Measurements from ENCODE around the gene SPACDR. TPM values are rescaled to one million over a fixed set of nuclear protein-coding genes. Genes with fewer than 3 reads are reported as not detected.
"Not testable (repeated sequence)": the region's sequence is repeated elsewhere in the genome, so short reads cannot be mapped to it uniquely, and the experiment has no call there.

The SPACDR gene
- polyA plus RNA-seq, 3 donors from 2014 or later, result 0.43 to 2.2 TPM; not detected in 1

- peak overlapping the region in 1 of 6 donors; percentile 46 for H3K27ac Mint-ChIP-seq
- no peaks in the 10 kb centered on the region for H3K9me3 Mint-ChIP-seq
- no peak overlapping the region for H3K4me3 Mint-ChIP-seq
- no peaks in the 10 kb centered on the region for H3K36me3 Mint-ChIP-seq
- H3K27me3 Mint-ChIP-seq (ENCODE audit: low read depth in 3 of 3), result no peaks in the 10 kb centered on the region
- no peaks in the 10 kb centered on the region for H3K4me1 Mint-ChIP-seq
- no peak for DNase-seq
Measured at GRCh38 chr7:100443096-100443840, 20.8 kb downstream of the SPACDR start.

GRCh38 chr7:100441641-100442535 lies 22.2 kb downstream of the SPACDR start:
- no peaks in the 10 kb centered on the region for H3K36me3 Mint-ChIP-seq
- H3K4me3 Mint-ChIP-seq, result no peak overlapping the region
- H3K27ac Mint-ChIP-seq, result peak overlapping the region in 1 of 6 donors; percentile 59
- no peaks in the 10 kb centered on the region for H3K27me3 Mint-ChIP-seq (ENCODE audit: low read depth in 3 of 3)
- no peaks in the 10 kb centered on the region for H3K4me1 Mint-ChIP-seq
- no peak for DNase-seq
- H3K9me3 Mint-ChIP-seq, result no peaks in the 10 kb centered on the region

- not testable (repeated sequence) for H3K27ac Mint-ChIP-seq; DNase-seq; H3K27me3 Mint-ChIP-seq (ENCODE audit: low read depth in 3 of 3); H3K4me3 Mint-ChIP-seq; H3K36me3 Mint-ChIP-seq; H3K9me3 Mint-ChIP-seq
- H3K4me1 Mint-ChIP-seq, result peaks cover 13 to 17% of the 10 kb centered on the region in 2 donors
Measured at GRCh38 chr7:100439244-100439643, 24.8 kb downstream of the SPACDR start.

- not testable (repeated sequence) for H3K4me3 Mint-ChIP-seq; H3K9me3 Mint-ChIP-seq; H3K27me3 Mint-ChIP-seq (ENCODE audit: low read depth in 3 of 3); H3K27ac Mint-ChIP-seq; DNase-seq; H3K36me3 Mint-ChIP-seq
- peaks cover 18 to 22% of the 10 kb centered on the region in 2 donors for H3K4me1 Mint-ChIP-seq
Measured at GRCh38 chr7:100438731-100439130, 25.3 kb downstream of the SPACDR start.

GRCh38 chr7:100438172-100438571 lies 25.9 kb downstream of the SPACDR start:
- H3K9me3 Mint-ChIP-seq, result no peaks in the 10 kb centered on the region
- DNase-seq, result no peak
- H3K4me3 Mint-ChIP-seq, result peak overlapping the region in 3 of 5 donors; percentile 18 to 31 (median 28)
- H3K27me3 Mint-ChIP-seq (ENCODE audit: low read depth in 3 of 3), result peaks cover 6 to 10% (median 7%) of the 10 kb centered on the region in 3 donors
- peak overlapping the region in 4 of 6 donors; percentile 28 to 69 (median 43) for H3K27ac Mint-ChIP-seq
- H3K36me3 Mint-ChIP-seq, result peaks cover 0 to 10% (median 0%) of the 10 kb centered on the region in 3 donors
- H3K4me1 Mint-ChIP-seq, result peaks cover 22 to 24% of the 10 kb centered on the region in 2 donors

GRCh38 chr7:100437150-100438100 lies 26.6 kb downstream of the SPACDR start:
- H3K27me3 Mint-ChIP-seq (ENCODE audit: low read depth in 3 of 3), result peaks cover 6 to 10% (median 7%) of the 10 kb centered on the region in 3 donors
- H3K4me3 Mint-ChIP-seq, result peak overlapping the region; percentile 9 to 98 (median 30)
- H3K27ac Mint-ChIP-seq, result peak overlapping the region in 4 of 6 donors; percentile 28 to 97 (median 77)

GRCh38 chr7:100435401-100436304 lies 28.4 kb downstream of the SPACDR start:
- H3K4me3 Mint-ChIP-seq, result peak overlapping the region; percentile 86 to 98 (median 95)
- peaks cover 0 to 10% (median 4%) of the 10 kb centered on the region in 3 donors for H3K36me3 Mint-ChIP-seq
- H3K4me1 Mint-ChIP-seq, result peaks cover 42 to 46% of the 10 kb centered on the region in 2 donors
- peak overlapping the region; percentile 90 to 98 (median 96) for H3K27ac Mint-ChIP-seq
- peak; percentile 31 to 53 (median 47) for DNase-seq
- no peaks in the 10 kb centered on the region for H3K9me3 Mint-ChIP-seq
- H3K27me3 Mint-ChIP-seq (ENCODE audit: low read depth in 3 of 3), result peaks cover 8 to 10% (median 9%) of the 10 kb centered on the region in 3 donors

More at GRCh38 chr7:100437150-100438100, 26.6 kb downstream of the SPACDR start:
- Mint-ChIP-seq H3K4me1 (peaks cover 27 to 29% of the 10 kb centered on the region in 2 donors), H3K9me3 (no peaks in the 10 kb centered on the region), H3K36me3 (peaks cover 0 to 10% (median 1%) of the 10 kb centered on the region in 3 donors)
- DNase-seq, result no peak

GRCh38 chr7:100434297-100435144 lies 29.5 kb downstream of the SPACDR start:
- Mint-ChIP-seq H3K4me3 (peak overlapping the region; percentile 86 to 89 (median 87)), H3K4me1 (peaks cover 48 to 53% of the 10 kb centered on the region in 2 donors), H3K9me3 (no peaks in the 10 kb centered on the region), H3K27ac (peak overlapping the region; percentile 87 to 96 (median 94)), H3K27me3 (ENCODE audit: low read depth in 3 of 3) (peaks cover 16 to 18% (median 17%) of the 10 kb centered on the region in 3 donors), H3K36me3 (peaks cover 0 to 12% (median 4%) of the 10 kb centered on the region in 3 donors)
- no peak for DNase-seq

- DNase-seq, result no peak
- Mint-ChIP-seq H3K27ac (peak overlapping the region; percentile 87 to 96 (median 94)), H3K4me3 (peak overlapping the region; percentile 50 to 89 (median 86))
Measured at GRCh38 chr7:100433592-100434296, 30.3 kb downstream of the SPACDR start.

GRCh38 chr7:100433276-100433591 lies 30.8 kb downstream of the SPACDR start:
- no peak for DNase-seq
- Mint-ChIP-seq H3K36me3 (peaks cover 0 to 13% (median 4%) of the 10 kb centered on the region in 3 donors), H3K9me3 (no peaks in the 10 kb centered on the region), H3K27me3 (ENCODE audit: low read depth in 3 of 3) (peaks cover 28 to 31% (median 30%) of the 10 kb centered on the region in 3 donors), H3K4me3 (peak overlapping the region in 1 of 5 donors; percentile 55), H3K27ac (peak overlapping the region in 4 of 6 donors; percentile 60 to 94 (median 78)), H3K4me1 (peaks cover 58 to 61% of the 10 kb centered on the region in 2 donors)

More at GRCh38 chr7:100433592-100434296, 30.3 kb downstream of the SPACDR start:
- peaks cover 53 to 57% of the 10 kb centered on the region in 2 donors for H3K4me1 Mint-ChIP-seq
- H3K27me3 Mint-ChIP-seq (ENCODE audit: low read depth in 3 of 3), result peaks cover 23 to 26% (median 25%) of the 10 kb centered on the region in 3 donors
- peaks cover 0 to 13% (median 4%) of the 10 kb centered on the region in 3 donors for H3K36me3 Mint-ChIP-seq
- no peaks in the 10 kb centered on the region for H3K9me3 Mint-ChIP-seq

All from immature natural killer cell (primary cell).